Testis (tissue), 2 donors: Measurements from ENCODE around the gene ARMC10.

ENCODE experiments used
- POLR2A ChIP-seq: fragments of 450-650 bp; IDR thresholded peaks from one replicate; pipeline ENCODE4 v1.6.1; 2017; ENCODE audit warnings: antibody characterized with exemption, mild to moderate bottlenecking, moderate library complexity
- TF ChIP-seq, protein P1 (sequence below), 3 experiments: fragments of 450-650 bp in 2 of 3; fragments of 200-600 bp in 1 of 3; sonication (generic) in 1 of 3; IDR thresholded peaks; one replicate each; pipeline ENCODE4 v1.5.1; 2016 to 2019; ENCODE audit warnings: antibody characterized with exemption in 3 of 3, mild to moderate bottlenecking in 2 of 3, moderate library complexity in 1 of 3

DNA sequence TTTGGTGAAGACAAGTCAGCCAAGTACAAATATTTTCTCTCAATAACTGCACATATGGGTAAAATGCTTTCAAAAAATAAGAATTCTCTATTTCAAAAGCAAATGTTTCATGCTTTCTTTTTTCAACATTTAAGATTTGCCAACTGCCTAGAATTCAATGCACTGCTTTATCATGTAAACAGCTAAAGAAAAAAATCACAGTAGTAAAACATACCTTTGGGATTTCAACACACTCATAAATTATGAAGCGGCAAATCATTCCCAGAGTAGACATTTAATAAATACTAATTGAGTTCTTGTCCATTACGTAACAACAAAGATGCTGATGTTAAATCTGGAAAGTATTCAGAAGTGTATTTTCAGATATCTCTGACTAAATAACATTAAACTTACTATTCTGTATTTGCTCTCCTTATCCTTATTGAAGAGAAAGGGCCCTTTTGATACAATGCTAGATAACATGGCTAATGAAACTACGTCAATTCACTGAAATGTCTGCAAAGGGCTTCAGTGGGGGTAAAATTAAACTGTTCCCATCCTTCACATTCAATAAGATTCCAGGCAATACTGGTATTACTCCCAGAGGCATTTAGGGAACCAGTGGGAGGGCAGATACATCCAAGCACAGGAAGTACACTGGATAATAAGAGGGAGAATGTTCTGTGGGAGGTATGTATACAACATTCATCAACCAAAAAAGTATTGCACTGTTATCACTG lies 60.1 kb downstream of the ARMC10 start:
- TF ChIP-seq, protein P1, sequence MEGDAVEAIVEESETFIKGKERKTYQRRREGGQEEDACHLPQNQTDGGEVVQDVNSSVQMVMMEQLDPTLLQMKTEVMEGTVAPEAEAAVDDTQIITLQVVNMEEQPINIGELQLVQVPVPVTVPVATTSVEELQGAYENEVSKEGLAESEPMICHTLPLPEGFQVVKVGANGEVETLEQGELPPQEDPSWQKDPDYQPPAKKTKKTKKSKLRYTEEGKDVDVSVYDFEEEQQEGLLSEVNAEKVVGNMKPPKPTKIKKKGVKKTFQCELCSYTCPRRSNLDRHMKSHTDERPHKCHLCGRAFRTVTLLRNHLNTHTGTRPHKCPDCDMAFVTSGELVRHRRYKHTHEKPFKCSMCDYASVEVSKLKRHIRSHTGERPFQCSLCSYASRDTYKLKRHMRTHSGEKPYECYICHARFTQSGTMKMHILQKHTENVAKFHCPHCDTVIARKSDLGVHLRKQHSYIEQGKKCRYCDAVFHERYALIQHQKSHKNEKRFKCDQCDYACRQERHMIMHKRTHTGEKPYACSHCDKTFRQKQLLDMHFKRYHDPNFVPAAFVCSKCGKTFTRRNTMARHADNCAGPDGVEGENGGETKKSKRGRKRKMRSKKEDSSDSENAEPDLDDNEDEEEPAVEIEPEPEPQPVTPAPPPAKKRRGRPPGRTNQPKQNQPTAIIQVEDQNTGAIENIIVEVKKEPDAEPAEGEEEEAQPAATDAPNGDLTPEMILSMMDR (IDR thresholded peaks at IDR 0.05) = no peak
- no peak for TF ChIP-seq POLR2A
